GM23338 (cell line): Measurements from ENCODE around the gene PDZD8. TPM values are rescaled to one million over a fixed set of nuclear protein-coding genes. Genes with fewer than 3 reads are reported as not detected.

Source experiments
- ATAC-seq: fragments of 200-7000 bp; cut with Tn5 transposase; 3 replicates; pipeline ENCODE4 v1.9.1; 2020
- DNase-seq: peaks from one replicate; pipeline ENCODE4 v3.0.0-alpha.2; 2015; ENCODE audit warnings: low spot score
- H2AFZ ChIP-seq: fragments of 200-600 bp; sonication (generic); 2 replicates; pipeline ENCODE4 v1.8.0; 2016; ENCODE audit warnings: antibody characterized with exemption, mild to moderate bottlenecking, moderate library complexity
- H3F3A ChIP-seq: fragments of 200-600 bp; sonication (generic); replicated peaks from 2 replicates; pipeline ENCODE4 v1.8.0; 2017; ENCODE audit warnings: antibody characterized with exemption, mixed run types, low read depth
- H3K27ac ChIP-seq: fragments of 200-600 bp; sonication (generic); 2 replicates; pipeline ENCODE4 v1.6.1; 2016; ENCODE audit warnings: low read depth
- H3K27me3 ChIP-seq: fragments of 200-600 bp; sonication (generic); 2 replicates; pipeline ENCODE4 v1.8.0; 2016; ENCODE audit warnings: mild to moderate bottlenecking, mixed run types, moderate library complexity; ENCODE audit not compliant: insufficient read depth
- H3K36me3 ChIP-seq: fragments of 200-600 bp; sonication (generic); 2 replicates; pipeline ENCODE4 v1.8.0; 2016; ENCODE audit warnings: mild to moderate bottlenecking; ENCODE audit not compliant: insufficient read depth
- H3K4me1 ChIP-seq: fragments of 200-600 bp; sonication (generic); 2 replicates; pipeline ENCODE4 v1.8.0; 2016; ENCODE audit warnings: mild to moderate bottlenecking, moderate library complexity; ENCODE audit not compliant: insufficient read depth
- H3K4me2 ChIP-seq: fragments of 200-600 bp; sonication (generic); 2 replicates; pipeline ENCODE4 v1.7.1; 2017; ENCODE audit warnings: mixed run types
- H3K4me3 ChIP-seq: fragments of 200-600 bp; sonication (generic); 2 replicates; pipeline ENCODE4 v1.6.1; 2016; ENCODE audit warnings: mixed run types
- H3K79me2 ChIP-seq: fragments of 200-600 bp; sonication (generic); replicated peaks from 2 replicates; pipeline ENCODE4 v1.8.0; 2017; ENCODE audit warnings: mild to moderate bottlenecking; ENCODE audit not compliant: insufficient read depth
- H3K9me2 ChIP-seq: fragments of 200-600 bp; sonication (generic); 2 replicates; pipeline ENCODE4 v1.8.0; 2017; ENCODE audit not compliant: insufficient read depth
- H4K20me1 ChIP-seq: fragments of 200-600 bp; sonication (generic); replicated peaks from 2 replicates; pipeline ENCODE4 v1.8.0; 2017; ENCODE audit warnings: mild to moderate bottlenecking; ENCODE audit not compliant: insufficient read depth
- H3K27ac Mint-ChIP-seq: 2 replicates; pipeline ENCODE4 v1.8.0; 2020; ENCODE audit warnings: inconsistent platforms, mild to moderate bottlenecking, moderate library complexity, mixed read lengths
- H3K27me3 Mint-ChIP-seq: 3 replicates; pipeline ENCODE4 v1.8.0; 2022; ENCODE audit warnings: low read depth, mild to moderate bottlenecking, moderate library complexity, mixed read lengths, inconsistent platforms; ENCODE audit not compliant: insufficient read depth, poor library complexity
- H3K36me3 Mint-ChIP-seq: 3 replicates; pipeline ENCODE4 v1.8.0; 2021; ENCODE audit warnings: low read depth, mild to moderate bottlenecking, inconsistent platforms, moderate library complexity, mixed read lengths
- H3K4me1 Mint-ChIP-seq: 3 replicates; pipeline ENCODE4 v1.8.0; 2020; ENCODE audit warnings: mild to moderate bottlenecking, inconsistent platforms, mixed read lengths
- H3K4me3 Mint-ChIP-seq: 3 replicates; pipeline ENCODE4 v1.8.0; 2021; ENCODE audit warnings: moderate library complexity, mild to moderate bottlenecking, inconsistent platforms, mixed read lengths
- H3K9me3 Mint-ChIP-seq: 3 replicates; pipeline ENCODE4 v1.8.0; 2020; ENCODE audit warnings: moderate library complexity, mild to moderate bottlenecking, inconsistent platforms, mixed read lengths
- CREB1 ChIP-seq: fragments of 250-450 bp; sonication (Bioruptor Pico); IDR thresholded peaks from 2 replicates; pipeline ENCODE4 v1.5.0; 2020; ENCODE audit warnings: low read depth, mild to moderate bottlenecking, moderate library complexity
- ETS1 ChIP-seq: IDR thresholded peaks from 2 replicates; pipeline ENCODE4 v1.6.1; 2016; ENCODE audit warnings: antibody characterized with exemption
- REST ChIP-seq: IDR thresholded peaks from one replicate; pipeline ENCODE4 v1.6.1; 2018; ENCODE audit warnings: antibody characterized with exemption; ENCODE audit not compliant: unreplicated experiment
- ZNF114 ChIP-seq: fragments of 250-450 bp; sonication (Bioruptor Pico); IDR thresholded peaks from 2 replicates; pipeline ENCODE4 v1.5.0; 2020; ENCODE audit warnings: mild to moderate bottlenecking, moderate library complexity
- polyA plus RNA-seq: library from polyadenylated mRNA; unstranded; fragments of >200 nt; fragmentation: Nextera tagmentation; extraction: Ambion mirVana; gene quantifications from 2 replicates; pipeline ENCODE4 v1.2.1, GENCODE V29; 2016
- total RNA-seq: library from RNA; depleted of rRNA; stranded (reverse); fragments of >200 nt; shearing (Covaris generic); gene quantifications from 2 replicates; pipeline ENCODE4 v1.2.3, GENCODE V29; 2014

The PDZD8 gene
- total and polyA plus RNA-seq, 2 experiments from 2014 or later = 11.4 to 28.6 TPM

- TF ChIP-seq REST = no peak
- no peaks in the 10 kb centered on the region; the same call in 1 of the 2 replicates for H4K20me1 ChIP-seq
- H3K4me2 ChIP-seq = no peak overlapping the region
- ATAC-seq = peak; percentile 80
- no peaks in the 10 kb centered on the region for H3K27me3 ChIP-seq
- DNase-seq = peak; percentile 32
- no peaks in the 10 kb centered on the region; the same call in 1 of the 2 replicates for H3K4me1 ChIP-seq
- no peaks in the 10 kb centered on the region for H3K36me3 ChIP-seq
- no peak overlapping the region for H3K27ac ChIP-seq
- H3K9me2 ChIP-seq = no peaks in the 10 kb centered on the region
- H3K79me2 ChIP-seq = no peaks in the 10 kb centered on the region
- Mint-ChIP-seq H3K36me3 (no peaks in the 10 kb centered on the region; the same call in 1 of the 3 replicates), H3K4me1 (peaks cover 24% of the 10 kb centered on the region), H3K27me3 (peaks cover 5% of the 10 kb centered on the region), H3K9me3 (no peaks in the 10 kb centered on the region), H3K4me3 (no peak overlapping the region), H3K27ac (peak overlapping the region; percentile 4; the same call in 1 of the 2 replicates)
- no peaks in the 10 kb centered on the region for H3F3A ChIP-seq
- H2AFZ ChIP-seq = no peak overlapping the region
- no peak overlapping the region for H3K4me3 ChIP-seq
These were observed 115.2 kb downstream of the PDZD8 start for GRCh38 chr10:117260084-117260483.

GRCh38 chr10:117259279-117259678, 116.0 kb downstream of the PDZD8 start:
- Mint-ChIP-seq H3K27ac (no peak overlapping the region), H3K27me3 (peaks cover 4% of the 10 kb centered on the region), H3K4me1 (peaks cover 28% of the 10 kb centered on the region), H3K4me3 (no peak overlapping the region), H3K9me3 (no peaks in the 10 kb centered on the region), H3K36me3 (no peaks in the 10 kb centered on the region; the same call in 1 of the 3 replicates)
- TF ChIP-seq ETS1 = no peak
- no peak for TF ChIP-seq ZNF114 (CRISPR knock-in tag)
- no peak overlapping the region for H2AFZ ChIP-seq
- no peaks in the 10 kb centered on the region; the same call in 1 of the 2 replicates for H4K20me1 ChIP-seq
- H3K4me2 ChIP-seq = no peak overlapping the region
- H3K79me2 ChIP-seq = no peaks in the 10 kb centered on the region
- H3K27me3 ChIP-seq = no peaks in the 10 kb centered on the region
- no peak overlapping the region for H3K27ac ChIP-seq
- H3F3A ChIP-seq = no peaks in the 10 kb centered on the region
- no peaks in the 10 kb centered on the region for H3K9me2 ChIP-seq
- no peak overlapping the region for H3K4me3 ChIP-seq
- H3K4me1 ChIP-seq = no peaks in the 10 kb centered on the region; the same call in 1 of the 2 replicates
- no peak for ATAC-seq
- DNase-seq = no peak
- no peaks in the 10 kb centered on the region for H3K36me3 ChIP-seq

GRCh38 chr10:117257721-117258120, 117.5 kb downstream of the PDZD8 start:
- no peaks in the 10 kb centered on the region for H3F3A ChIP-seq
- Mint-ChIP-seq H3K36me3 (no peaks in the 10 kb centered on the region; the same call in 1 of the 3 replicates), H3K9me3 (no peaks in the 10 kb centered on the region), H3K27me3 (peaks cover 4% of the 10 kb centered on the region), H3K27ac (no peak overlapping the region), H3K4me1 (peaks cover 32% of the 10 kb centered on the region), H3K4me3 (no peak overlapping the region; the same call in 2 of the 3 replicates)
- H3K27me3 ChIP-seq = no peaks in the 10 kb centered on the region
- H3K4me3 ChIP-seq = no peak overlapping the region
- no peak overlapping the region for H3K4me2 ChIP-seq
- ATAC-seq (no peak), DNase-seq (no peak)
- H3K4me1 ChIP-seq = no peaks in the 10 kb centered on the region; the same call in 1 of the 2 replicates
- no peak overlapping the region for H3K27ac ChIP-seq
- no peak overlapping the region for H2AFZ ChIP-seq
- no peaks in the 10 kb centered on the region; the same call in 1 of the 2 replicates for H4K20me1 ChIP-seq
- no peaks in the 10 kb centered on the region for H3K79me2 ChIP-seq
- H3K9me2 ChIP-seq = no peaks in the 10 kb centered on the region
- no peaks in the 10 kb centered on the region for H3K36me3 ChIP-seq
- TF ChIP-seq CREB1 (CRISPR knock-in tag) = no peak
- no peak for TF ChIP-seq ZNF114 (CRISPR knock-in tag)
- no peak for TF ChIP-seq REST
- no peak for TF ChIP-seq ETS1
